Measurements from ENCODE around the gene TWIST2.

TWIST2 gene

GRCh38 chr2:238926761-238927611 is 79.1 kb downstream of the TWIST2 start:
- no peak for TF ChIP-seq CTCF (IDR thresholded peaks at IDR 0.05; ENCODE audit: insufficient read depth, low read depth, low read length, missing control alignments)
- H3K4me3 ChIP-seq (ENCODE audit: low read length) = no peak overlapping the region
- no peak for DNase-seq (ENCODE audit: low read depth)

- DNase-seq (ENCODE audit: low read depth) = no peak
- no peak overlapping the region for H3K4me3 ChIP-seq (ENCODE audit: low read length)
- TF ChIP-seq CTCF (IDR thresholded peaks at IDR 0.05; ENCODE audit: insufficient read depth, low read depth, low read length, missing control alignments) = no peak
Measured at GRCh38 chr2:238927746-238928519, 80.0 kb downstream of the TWIST2 start.

DNA sequence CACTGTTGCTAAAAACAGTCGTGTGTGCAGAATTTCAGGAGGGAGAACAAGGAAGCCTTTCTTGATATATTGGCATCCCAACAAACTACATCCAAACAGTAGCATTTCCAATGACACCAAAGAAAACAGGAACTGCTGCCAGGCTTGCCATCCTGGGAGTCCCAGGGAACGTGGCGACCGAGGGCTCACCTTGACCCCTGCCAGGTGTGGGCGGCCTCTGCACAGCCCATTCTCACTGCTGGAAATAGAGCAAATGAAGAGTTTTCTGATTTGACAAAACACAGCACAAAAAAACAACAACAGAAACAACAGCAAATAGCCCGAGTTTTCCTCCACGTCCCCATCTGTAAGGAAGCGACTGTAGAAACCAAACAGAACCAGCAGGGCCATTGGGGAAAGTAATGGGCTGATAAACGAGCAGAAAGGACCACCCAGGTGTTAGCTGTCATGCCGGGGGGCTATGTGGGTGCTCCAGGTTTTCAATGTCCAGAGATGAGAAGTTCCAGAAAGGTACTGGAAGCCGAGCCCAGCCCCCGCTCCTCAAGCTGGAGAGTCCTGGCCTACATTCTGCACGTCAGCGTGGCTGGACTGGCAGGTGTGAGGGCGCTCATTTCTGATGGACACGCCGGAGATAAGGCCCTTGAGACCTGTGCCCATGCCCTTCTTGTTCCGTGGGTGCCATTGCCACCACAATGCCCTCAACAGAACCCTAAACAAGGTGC is 80.8 kb downstream of the TWIST2 start:
- no peak for DNase-seq (ENCODE audit: low read depth)
- no peak for TF ChIP-seq CTCF (IDR thresholded peaks at IDR 0.05; ENCODE audit: insufficient read depth, low read depth, low read length, missing control alignments)
- H3K4me3 ChIP-seq (ENCODE audit: low read length) = no peak overlapping the region

DNA sequence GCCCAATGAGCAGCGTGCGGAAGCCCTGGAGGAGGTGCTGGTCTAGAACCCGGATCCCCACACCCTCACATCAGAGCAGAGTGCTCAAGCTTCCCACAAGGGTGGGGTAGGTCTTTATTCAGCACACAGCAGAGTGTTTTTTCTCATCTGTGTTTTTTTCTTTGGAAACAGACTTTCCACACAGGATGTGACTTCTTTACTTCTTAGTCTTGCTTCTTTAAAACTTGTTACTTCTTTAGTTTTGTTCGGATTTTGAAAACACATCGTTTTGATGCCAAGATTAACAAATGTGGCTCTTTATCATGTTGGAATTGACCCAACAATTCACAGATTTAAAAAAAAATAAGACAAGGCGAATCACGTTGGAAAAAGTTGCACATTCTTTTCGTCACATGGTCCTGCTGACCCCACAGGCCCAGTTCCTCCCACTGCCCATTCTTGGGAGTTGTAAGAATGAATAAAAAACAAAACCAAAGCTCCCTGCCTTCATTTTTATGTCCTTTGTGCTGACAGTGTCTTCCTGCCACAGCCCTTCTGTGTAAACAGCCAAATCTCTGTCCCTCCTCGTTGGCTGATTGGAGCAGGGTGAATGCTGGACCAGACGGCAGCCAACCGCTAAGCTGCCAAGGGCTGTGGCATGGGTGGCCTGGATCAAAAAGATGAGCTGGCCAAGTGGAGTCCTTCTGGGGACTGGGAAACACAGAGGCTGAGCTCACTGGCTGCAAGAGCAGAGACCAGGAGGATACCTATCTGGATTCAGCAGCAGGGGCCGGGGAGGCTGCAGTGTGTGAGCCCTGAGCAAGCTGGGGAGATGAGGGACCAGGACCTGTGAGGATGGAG is 81.6 kb downstream of the TWIST2 start:
- no peak overlapping the region for H3K4me3 ChIP-seq (ENCODE audit: low read length)
- TF ChIP-seq CTCF (IDR thresholded peaks at IDR 0.05; ENCODE audit: insufficient read depth, low read depth, low read length, missing control alignments) = no peak
- DNase-seq (ENCODE audit: low read depth) = no peak

DNA sequence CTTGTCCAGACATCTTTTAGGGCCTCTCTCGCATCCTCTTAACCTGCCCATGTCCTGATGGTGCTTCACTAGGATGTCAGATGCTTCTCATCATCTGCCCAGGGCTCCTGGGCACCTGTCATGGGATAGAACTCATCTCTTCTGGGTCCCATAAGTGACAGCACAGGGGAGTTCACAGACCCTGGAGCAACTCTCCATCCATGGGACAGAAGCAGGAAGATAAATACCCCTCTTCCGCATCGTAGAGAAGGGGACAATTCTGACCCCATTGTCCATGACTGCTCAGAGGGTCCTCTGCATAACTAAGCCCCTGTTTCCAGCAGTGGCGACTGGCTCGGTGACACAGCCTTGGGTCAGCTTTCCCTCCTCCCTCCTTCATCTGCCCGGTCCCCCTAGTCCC is 82.3 kb downstream of the TWIST2 start:
- no peak overlapping the region for H3K4me3 ChIP-seq (ENCODE audit: low read length)
- TF ChIP-seq CTCF (IDR thresholded peaks at IDR 0.05; ENCODE audit: insufficient read depth, low read depth, low read length, missing control alignments) = no peak
- DNase-seq (ENCODE audit: low read depth) = no peak

All from epithelial cell of esophagus (primary cell).